Stimulated activated memory B cell treated with anti-CD40 and anti-IgM and Interleukin-4, amounts not matched to agents 10 μg/mL and 1 μg/mL and 100 μg/mL, for 72 hours (primary cell): Measurements from ENCODE around the gene PDCD6IP.

Source experiments
- ATAC-seq: fragments of 150-1000 bp; cut with Tn5 transposase; 2 replicates; pipeline ENCODE4 v1.10.0; 2021
- H3K27ac Mint-ChIP-seq: one replicate; pipeline ENCODE4 v1.8.0; 2022; ENCODE audit warnings: mild to moderate bottlenecking, mixed read lengths
- H3K27me3 Mint-ChIP-seq: one replicate; pipeline ENCODE4 v1.8.0; 2022; ENCODE audit warnings: mixed read lengths
- H3K36me3 Mint-ChIP-seq: one replicate; pipeline ENCODE4 v1.8.0; 2022; ENCODE audit warnings: mixed read lengths
- H3K4me1 Mint-ChIP-seq: one replicate; pipeline ENCODE4 v1.8.0; 2022; ENCODE audit warnings: mixed read lengths
- H3K4me3 Mint-ChIP-seq: one replicate; pipeline ENCODE4 v1.8.0; 2022; ENCODE audit warnings: mild to moderate bottlenecking, moderate library complexity, mixed read lengths
- H3K9me3 Mint-ChIP-seq: one replicate; pipeline ENCODE4 v1.8.0; 2022; ENCODE audit warnings: mixed read lengths

Gene PDCD6IP

GRCh38 chr3:33860373-33861050 is 62.1 kb downstream of the PDCD6IP start:
- no peak overlapping the region for H3K4me3 Mint-ChIP-seq
- peaks cover 64% of the 10 kb centered on the region for H3K36me3 Mint-ChIP-seq
- no peak for ATAC-seq
- H3K9me3 Mint-ChIP-seq: no peaks in the 10 kb centered on the region
- no peaks in the 10 kb centered on the region for H3K27me3 Mint-ChIP-seq
- no peak overlapping the region for H3K27ac Mint-ChIP-seq
- no peaks in the 10 kb centered on the region for H3K4me1 Mint-ChIP-seq

GRCh38 chr3:33865133-33865532 is 66.7 kb downstream of the PDCD6IP start:
- Mint-ChIP-seq H3K27me3 (no peaks in the 10 kb centered on the region), H3K27ac (no peak overlapping the region), H3K4me3 (no peak overlapping the region), H3K9me3 (no peaks in the 10 kb centered on the region), H3K4me1 (no peaks in the 10 kb centered on the region), H3K36me3 (peaks cover 42% of the 10 kb centered on the region)
- ATAC-seq: no peak

GRCh38 chr3:33868309-33868708 is 69.9 kb downstream of the PDCD6IP start:
- Mint-ChIP-seq H3K27me3 (no peaks in the 10 kb centered on the region), H3K27ac (peak overlapping the region; percentile 40), H3K4me1 (no peaks in the 10 kb centered on the region), H3K36me3 (peaks cover 29% of the 10 kb centered on the region), H3K9me3 (no peaks in the 10 kb centered on the region), H3K4me3 (no peak overlapping the region)
- no peak for ATAC-seq

DNA sequence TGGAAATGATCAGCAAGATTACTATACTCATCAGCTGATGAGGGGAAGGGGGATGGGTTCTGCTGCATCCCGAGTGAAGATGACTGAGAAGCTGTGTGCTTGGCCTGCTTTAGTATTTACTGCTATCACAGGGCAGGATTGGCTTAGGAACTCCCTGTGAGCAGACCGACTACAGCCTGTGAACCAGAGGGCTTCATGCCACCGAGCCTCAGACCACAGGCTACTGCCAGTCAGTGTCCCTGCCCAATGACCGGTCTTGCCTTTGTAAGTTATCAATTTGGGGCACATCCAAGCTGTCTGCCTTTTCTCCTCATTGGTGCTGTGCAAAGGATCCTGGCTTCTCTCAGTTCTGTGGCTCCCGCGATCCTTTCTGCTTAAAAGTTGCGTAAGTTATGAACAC is 71.5 kb downstream of the PDCD6IP start:
- Mint-ChIP-seq H3K4me3 (no peak overlapping the region), H3K36me3 (peaks cover 25% of the 10 kb centered on the region), H3K27me3 (no peaks in the 10 kb centered on the region), H3K9me3 (peaks cover 3% of the 10 kb centered on the region), H3K27ac (no peak overlapping the region), H3K4me1 (no peaks in the 10 kb centered on the region)
- no peak for ATAC-seq

GRCh38 chr3:33874815-33875214 is 76.4 kb downstream of the PDCD6IP start:
- H3K9me3 Mint-ChIP-seq: peaks cover 3% of the 10 kb centered on the region
- H3K27me3 Mint-ChIP-seq: no peaks in the 10 kb centered on the region
- peaks cover 23% of the 10 kb centered on the region for H3K36me3 Mint-ChIP-seq
- no peaks in the 10 kb centered on the region for H3K4me1 Mint-ChIP-seq
- ATAC-seq: no peak
- no peak overlapping the region for H3K4me3 Mint-ChIP-seq
- no peak overlapping the region for H3K27ac Mint-ChIP-seq

GRCh38 chr3:33875680-33876079 is 77.2 kb downstream of the PDCD6IP start:
- H3K4me3 Mint-ChIP-seq: no peak overlapping the region
- peaks cover 14% of the 10 kb centered on the region for H3K36me3 Mint-ChIP-seq
- no peaks in the 10 kb centered on the region for H3K4me1 Mint-ChIP-seq
- ATAC-seq: no peak
- no peak overlapping the region for H3K27ac Mint-ChIP-seq
- H3K27me3 Mint-ChIP-seq: no peaks in the 10 kb centered on the region
- H3K9me3 Mint-ChIP-seq: peaks cover 3% of the 10 kb centered on the region

DNA sequence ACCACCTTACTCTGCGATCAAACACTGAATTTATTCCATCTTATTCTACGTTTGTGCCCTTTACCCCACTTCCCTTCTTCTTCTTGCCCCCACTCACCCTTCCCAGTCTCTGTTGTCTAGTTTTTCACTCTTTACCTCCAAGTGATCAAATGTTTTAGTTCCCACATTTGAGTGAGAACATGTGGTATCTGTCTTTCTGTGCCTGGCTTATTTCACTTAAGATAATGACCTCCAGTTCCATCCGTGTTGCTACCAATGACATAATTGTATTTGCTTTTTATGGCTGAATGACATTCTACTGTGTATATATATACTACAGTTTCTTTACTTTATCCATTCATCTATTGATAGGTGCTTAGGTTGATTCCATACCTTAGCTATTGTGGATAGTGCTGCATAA is 78.8 kb downstream of the PDCD6IP start:
- no peaks in the 10 kb centered on the region for H3K4me1 Mint-ChIP-seq
- ATAC-seq: no peak
- no peak overlapping the region for H3K4me3 Mint-ChIP-seq
- peaks cover 3% of the 10 kb centered on the region for H3K9me3 Mint-ChIP-seq
- no peaks in the 10 kb centered on the region for H3K27me3 Mint-ChIP-seq
- H3K36me3 Mint-ChIP-seq: peaks cover 11% of the 10 kb centered on the region
- H3K27ac Mint-ChIP-seq: peak overlapping the region; percentile 4

- Mint-ChIP-seq H3K36me3 (peaks cover 5% of the 10 kb centered on the region), H3K4me1 (no peaks in the 10 kb centered on the region), H3K4me3 (no peak overlapping the region), H3K27ac (no peak overlapping the region), H3K27me3 (no peaks in the 10 kb centered on the region), H3K9me3 (no peaks in the 10 kb centered on the region)
- ATAC-seq: no peak
These were observed 81.1 kb downstream of the PDCD6IP start for GRCh38 chr3:33879540-33879939.

DNA sequence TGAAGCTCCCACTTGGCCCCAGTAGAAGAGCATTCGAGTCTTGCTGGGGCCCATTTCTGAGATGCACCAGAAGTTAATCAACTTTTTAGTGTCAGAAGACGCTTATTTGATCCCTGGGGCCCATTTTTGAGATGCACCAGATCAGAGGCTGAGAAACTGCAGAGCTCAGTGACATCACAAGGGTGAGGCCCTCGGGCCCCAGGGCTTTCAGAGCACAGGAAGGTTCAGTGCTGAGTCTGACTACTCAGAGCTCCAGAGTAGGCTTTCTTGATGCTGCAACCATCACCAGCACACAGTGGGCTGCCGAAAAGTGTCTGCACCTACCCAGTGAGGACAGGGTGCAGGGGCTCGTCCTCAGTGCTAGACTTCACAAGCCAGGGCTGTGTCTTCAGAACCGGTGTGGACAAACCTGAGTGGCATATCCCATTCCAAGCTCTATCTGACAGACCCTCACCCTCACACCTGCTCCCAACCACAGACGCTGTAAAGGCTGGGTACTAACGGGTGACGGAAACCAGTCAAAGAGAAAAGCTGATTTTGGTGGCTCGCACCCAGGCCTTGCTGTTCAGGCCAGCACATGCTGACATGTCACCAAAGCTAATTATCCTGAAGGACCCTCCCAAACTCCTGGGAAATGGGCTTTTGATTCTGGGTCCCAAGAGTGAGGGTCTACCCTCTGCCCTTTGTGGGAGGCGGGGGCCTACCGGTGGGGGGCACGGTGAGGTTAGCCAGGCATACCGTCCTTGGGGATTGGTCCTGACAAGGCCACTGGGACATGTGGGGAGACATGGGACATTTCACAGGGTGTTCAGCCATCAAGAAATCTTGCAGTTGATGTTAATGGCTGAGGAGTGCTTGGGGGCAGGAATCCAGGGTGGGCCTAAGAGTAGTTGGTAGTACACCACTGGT is 83.0 kb downstream of the PDCD6IP start:
- Mint-ChIP-seq H3K9me3 (no peaks in the 10 kb centered on the region), H3K27me3 (no peaks in the 10 kb centered on the region), H3K36me3 (peaks cover 5% of the 10 kb centered on the region), H3K4me3 (no peak overlapping the region), H3K4me1 (no peaks in the 10 kb centered on the region), H3K27ac (no peak overlapping the region)
- no peak for ATAC-seq

DNA sequence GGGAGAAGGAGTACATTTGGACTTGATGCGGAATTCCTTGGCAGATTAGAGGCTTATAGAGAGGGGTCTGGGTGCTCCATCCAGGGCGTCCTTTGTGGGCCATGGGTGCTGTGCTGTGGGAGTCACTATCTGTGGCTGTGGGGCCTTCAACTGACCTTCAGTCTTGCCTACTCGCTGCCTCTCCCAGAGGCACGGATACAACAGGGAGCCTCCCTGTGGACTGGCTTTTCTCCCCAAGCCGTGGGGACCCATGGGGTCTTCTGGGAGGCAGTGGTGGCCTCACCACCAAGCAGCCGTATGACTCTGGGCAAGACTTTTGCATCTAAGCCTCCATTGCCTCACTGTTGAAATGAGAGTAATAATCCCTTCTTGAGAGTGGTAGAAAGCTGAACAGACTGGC is 83.9 kb downstream of the PDCD6IP start:
- H3K4me3 Mint-ChIP-seq: no peak overlapping the region
- peaks cover 5% of the 10 kb centered on the region for H3K36me3 Mint-ChIP-seq
- H3K27ac Mint-ChIP-seq: no peak overlapping the region
- no peaks in the 10 kb centered on the region for H3K9me3 Mint-ChIP-seq
- no peaks in the 10 kb centered on the region for H3K27me3 Mint-ChIP-seq
- H3K4me1 Mint-ChIP-seq: no peaks in the 10 kb centered on the region
- ATAC-seq: no peak

- H3K27ac Mint-ChIP-seq: no peak overlapping the region
- H3K4me1 Mint-ChIP-seq: no peaks in the 10 kb centered on the region
- ATAC-seq: no peak
- peaks cover under 1% of the 10 kb centered on the region for H3K36me3 Mint-ChIP-seq
- no peaks in the 10 kb centered on the region for H3K27me3 Mint-ChIP-seq
- no peaks in the 10 kb centered on the region for H3K9me3 Mint-ChIP-seq
- no peak overlapping the region for H3K4me3 Mint-ChIP-seq
These were observed 85.1 kb downstream of the PDCD6IP start for GRCh38 chr3:33883538-33883950.

DNA sequence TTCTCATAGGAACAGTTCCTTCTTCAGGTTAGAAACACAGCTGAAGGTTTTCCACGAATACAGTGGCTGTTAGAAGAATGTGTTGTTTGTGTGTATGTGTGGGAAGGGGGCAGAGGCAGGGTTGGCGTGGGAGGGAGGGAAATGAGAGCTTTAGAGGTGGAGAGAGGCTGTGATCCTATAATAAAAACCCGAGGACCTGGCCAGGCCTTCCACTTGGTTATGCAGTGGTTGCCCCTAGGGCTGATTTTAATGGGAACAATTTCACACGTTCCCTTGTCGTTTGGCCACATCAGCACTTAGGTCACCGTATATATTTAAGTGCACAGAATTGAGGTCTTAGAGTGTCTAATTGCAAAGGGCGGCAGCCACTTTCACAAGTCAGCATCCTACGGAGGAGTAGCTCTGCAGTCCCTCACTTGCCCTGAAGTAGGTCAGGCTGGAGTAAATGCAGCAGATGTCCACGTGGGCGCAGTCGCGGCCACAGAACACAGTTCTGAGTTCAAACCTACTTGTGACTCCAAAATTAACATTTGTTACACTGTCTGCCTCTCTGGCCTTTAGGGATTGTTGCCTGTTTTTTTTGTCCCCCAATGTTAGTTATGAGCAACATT is 85.6 kb downstream of the PDCD6IP start:
- no peaks in the 10 kb centered on the region for H3K36me3 Mint-ChIP-seq
- ATAC-seq: no peak
- no peak overlapping the region for H3K27ac Mint-ChIP-seq
- H3K27me3 Mint-ChIP-seq: no peaks in the 10 kb centered on the region
- no peaks in the 10 kb centered on the region for H3K4me1 Mint-ChIP-seq
- H3K4me3 Mint-ChIP-seq: no peak overlapping the region
- H3K9me3 Mint-ChIP-seq: no peaks in the 10 kb centered on the region

- ATAC-seq: no peak
- no peaks in the 10 kb centered on the region for H3K36me3 Mint-ChIP-seq
- H3K9me3 Mint-ChIP-seq: no peaks in the 10 kb centered on the region
- H3K27me3 Mint-ChIP-seq: no peaks in the 10 kb centered on the region
- H3K27ac Mint-ChIP-seq: no peak overlapping the region
- H3K4me3 Mint-ChIP-seq: no peak overlapping the region
- no peaks in the 10 kb centered on the region for H3K4me1 Mint-ChIP-seq
These were observed 86.3 kb downstream of the PDCD6IP start for GRCh38 chr3:33884701-33885100.

- no peaks in the 10 kb centered on the region for H3K4me1 Mint-ChIP-seq
- H3K9me3 Mint-ChIP-seq: no peaks in the 10 kb centered on the region
- H3K27me3 Mint-ChIP-seq: no peaks in the 10 kb centered on the region
- no peak overlapping the region for H3K4me3 Mint-ChIP-seq
- no peaks in the 10 kb centered on the region for H3K36me3 Mint-ChIP-seq
- H3K27ac Mint-ChIP-seq: no peak overlapping the region
- ATAC-seq: peak; percentile 17
These were observed 87.1 kb downstream of the PDCD6IP start for GRCh38 chr3:33885496-33885895.

DNA sequence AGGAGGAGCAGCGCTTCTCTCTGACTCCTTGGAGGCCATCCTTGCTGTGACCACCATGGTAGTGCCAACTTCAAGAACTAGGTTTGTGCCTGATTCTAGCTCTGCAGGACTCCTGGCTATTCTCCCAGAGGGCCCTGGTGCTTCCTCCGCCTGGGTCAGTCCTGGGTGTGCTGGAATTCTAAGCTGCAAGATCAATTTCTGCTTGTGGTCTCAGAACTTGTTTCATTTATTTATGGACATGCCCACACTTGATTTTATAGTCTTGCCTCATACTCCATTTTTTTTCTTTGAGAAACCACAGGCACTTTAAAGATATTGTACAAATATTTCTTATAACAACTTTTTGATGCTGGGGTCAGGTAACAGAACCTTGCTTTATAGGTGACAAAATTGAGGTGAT is 87.6 kb downstream of the PDCD6IP start:
- H3K4me3 Mint-ChIP-seq: no peak overlapping the region
- ATAC-seq: no peak
- H3K27me3 Mint-ChIP-seq: no peaks in the 10 kb centered on the region
- H3K9me3 Mint-ChIP-seq: no peaks in the 10 kb centered on the region
- H3K36me3 Mint-ChIP-seq: no peaks in the 10 kb centered on the region
- no peak overlapping the region for H3K27ac Mint-ChIP-seq
- no peaks in the 10 kb centered on the region for H3K4me1 Mint-ChIP-seq
